ENCODE measurements around the gene DCLRE1B.

DNA sequence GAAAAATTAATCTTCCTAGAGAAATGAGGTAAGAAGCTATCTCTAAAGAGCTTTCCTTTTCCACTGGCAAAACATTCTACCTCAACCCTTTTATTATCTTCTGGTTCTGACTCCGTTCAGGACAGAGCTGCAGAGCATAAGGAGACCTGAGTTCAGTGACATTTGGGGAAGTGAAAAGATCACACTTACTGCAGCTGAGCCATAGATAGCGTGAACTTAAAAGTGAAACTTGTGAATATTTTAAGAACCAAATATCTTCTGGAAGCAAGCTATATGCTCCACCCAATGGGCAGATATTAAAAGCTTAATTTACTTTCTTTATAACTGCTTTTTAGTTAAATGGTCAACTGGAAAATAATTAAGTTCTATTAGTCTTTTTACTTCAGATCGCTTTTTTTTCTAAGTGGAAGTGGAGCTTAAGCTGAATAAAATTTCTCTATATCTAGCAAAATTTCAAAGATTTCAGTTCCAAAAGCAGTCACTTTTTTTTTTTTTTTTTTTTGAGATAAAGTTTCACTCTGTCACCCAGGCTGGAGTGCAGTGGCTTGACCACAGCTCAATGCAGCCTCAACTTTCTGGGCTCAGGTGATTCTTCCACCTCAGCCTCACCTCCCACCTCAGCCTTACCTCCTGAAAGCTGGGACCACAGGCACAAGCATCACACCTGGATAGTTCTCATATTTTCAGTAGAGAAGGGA, 45.5 kb upstream of the DCLRE1B start:
- TF ChIP-seq CTCF (IDR thresholded peaks at IDR 0.05) (no peak), POLR2A (IDR thresholded peaks at IDR 0.05) (no peak), POLR2AphosphoS5 (IDR thresholded peaks at IDR 0.05) (no peak)
